GM21526 (cell line): ENCODE measurements around the gene GPR161.
A peak's percentile ranks its signal among the peaks of the same experiment; 100 is the strongest.

Experiments used
- ATAC-seq: cut with Tn5 transposase; IDR thresholded peaks from one replicate; pipeline ENCODE4 v1.9.1; 2021; ENCODE audit warnings: moderate library complexity; ENCODE audit not compliant: unreplicated experiment, low FRiP score

Gene GPR161

DNA sequence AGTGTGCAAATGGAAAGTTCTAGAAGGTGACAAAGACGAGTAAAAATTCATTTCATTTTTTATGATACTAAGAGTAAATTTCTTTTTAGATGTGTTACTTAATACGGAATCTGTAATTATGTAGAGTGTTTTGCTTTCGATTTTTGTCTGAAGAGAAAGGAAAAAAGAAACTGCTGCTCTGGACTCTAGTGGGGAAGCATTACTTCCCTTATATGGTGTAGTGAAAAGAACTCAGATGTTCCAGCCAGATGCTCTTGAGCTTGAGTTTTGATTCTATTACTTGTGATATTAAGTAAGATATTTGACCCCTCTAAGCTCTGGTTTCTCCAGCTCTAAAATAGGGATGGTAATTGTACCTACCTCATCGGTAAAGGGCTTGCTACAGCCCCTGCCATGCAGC is 12.2 kb upstream of the GPR161 start:
- ATAC-seq, result no peak

- no peak for ATAC-seq
Observed at GRCh38 chr1:168146626-168147025, 9.9 kb upstream of the GPR161 start.

GRCh38 chr1:168146160-168146539 is 9.4 kb upstream of the GPR161 start:
- ATAC-seq, result no peak

DNA sequence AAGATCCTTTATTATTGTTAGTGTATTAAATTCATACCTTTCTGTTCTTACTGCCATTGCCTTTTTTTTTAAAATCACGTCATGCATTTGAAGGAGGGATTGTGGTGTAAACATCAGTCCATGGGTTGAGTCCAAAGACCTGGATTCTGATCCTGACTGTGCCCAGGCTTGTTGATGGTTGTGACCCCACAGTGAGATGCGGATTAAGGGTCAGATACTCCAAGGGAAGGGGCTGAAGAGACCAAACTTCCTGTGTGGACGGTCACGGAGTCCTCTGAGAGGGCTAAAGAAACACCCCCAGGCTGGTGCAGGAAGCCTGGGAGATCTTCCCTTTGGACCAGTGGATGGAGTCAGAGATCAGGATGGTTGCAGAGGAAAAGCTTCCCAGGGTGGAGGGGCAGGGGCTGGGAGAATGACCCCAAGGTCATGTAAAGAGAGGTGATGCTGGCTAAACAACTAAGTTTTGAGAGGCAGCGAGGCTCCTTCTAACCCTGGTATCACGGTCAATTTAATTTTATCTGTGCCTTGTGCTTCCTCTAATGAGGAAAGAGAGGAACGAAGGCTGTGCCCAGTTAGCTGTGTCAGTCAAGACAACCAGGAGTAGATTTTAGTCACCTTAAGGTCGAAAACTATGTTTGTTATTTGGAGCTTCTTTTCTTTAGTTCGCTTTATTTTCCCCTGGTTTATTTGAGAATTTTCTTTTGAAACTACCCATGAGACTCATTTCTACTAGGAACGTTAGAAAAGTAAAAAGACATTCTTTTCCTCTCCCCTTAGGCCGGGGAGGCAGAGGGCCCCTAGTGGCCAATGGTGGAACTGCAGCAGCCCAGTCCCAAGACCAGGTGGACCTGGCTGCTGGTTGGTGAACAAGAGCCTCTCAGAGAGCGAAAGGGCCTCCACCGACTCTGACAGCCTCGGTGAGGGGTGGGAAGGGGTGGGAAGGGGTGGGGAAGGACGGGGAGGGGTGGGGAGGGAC is 8.7 kb upstream of the GPR161 start:
- peak; percentile 96 for ATAC-seq

DNA sequence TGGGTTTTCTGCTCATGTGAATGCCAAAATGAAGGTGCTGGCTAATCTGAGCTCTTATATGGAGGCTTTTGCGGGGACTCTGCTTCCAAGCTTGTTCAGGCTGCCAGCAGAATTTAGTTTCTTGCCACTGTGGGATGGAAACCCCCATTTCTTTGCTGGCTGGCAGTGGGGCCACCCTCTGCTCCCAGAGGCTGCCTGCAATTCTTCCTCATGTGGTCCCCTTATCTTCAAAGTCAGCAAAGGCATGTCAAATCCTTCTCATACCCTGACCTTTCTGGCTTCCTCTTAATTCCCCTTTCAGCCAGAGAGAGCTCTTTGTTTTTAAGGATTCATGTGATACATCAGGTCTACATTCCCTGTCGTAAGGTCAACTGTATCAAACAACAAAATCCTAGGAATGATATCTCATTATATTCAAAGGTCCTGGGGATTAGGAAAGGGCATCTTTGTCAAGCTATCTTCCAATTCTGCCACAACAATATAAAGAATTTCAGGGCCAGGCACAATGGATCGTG is 5.2 kb upstream of the GPR161 start:
- ATAC-seq, result no peak

GRCh38 chr1:168139070-168139469 is 2.3 kb upstream of the GPR161 start:
- no peak for ATAC-seq

- no peak for ATAC-seq
Observed at GRCh38 chr1:168138134-168138533, 1.4 kb upstream of the GPR161 start.

DNA sequence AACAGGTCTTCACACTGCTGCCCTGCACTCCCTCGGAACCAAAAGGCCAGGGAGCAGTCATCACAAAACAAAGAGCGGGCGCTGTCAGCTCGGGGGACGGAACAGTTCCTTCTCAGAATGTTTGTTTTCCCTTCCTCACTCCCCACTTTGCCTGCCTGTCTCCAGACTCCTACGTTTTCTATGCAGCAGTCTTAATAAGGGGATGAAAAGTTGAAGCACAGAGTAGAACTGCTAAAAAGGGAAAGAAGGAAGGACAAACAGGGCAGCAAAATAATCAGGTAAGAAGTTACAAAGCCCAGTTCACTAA is 738 bp upstream of the GPR161 start:
- ATAC-seq, result no peak

DNA sequence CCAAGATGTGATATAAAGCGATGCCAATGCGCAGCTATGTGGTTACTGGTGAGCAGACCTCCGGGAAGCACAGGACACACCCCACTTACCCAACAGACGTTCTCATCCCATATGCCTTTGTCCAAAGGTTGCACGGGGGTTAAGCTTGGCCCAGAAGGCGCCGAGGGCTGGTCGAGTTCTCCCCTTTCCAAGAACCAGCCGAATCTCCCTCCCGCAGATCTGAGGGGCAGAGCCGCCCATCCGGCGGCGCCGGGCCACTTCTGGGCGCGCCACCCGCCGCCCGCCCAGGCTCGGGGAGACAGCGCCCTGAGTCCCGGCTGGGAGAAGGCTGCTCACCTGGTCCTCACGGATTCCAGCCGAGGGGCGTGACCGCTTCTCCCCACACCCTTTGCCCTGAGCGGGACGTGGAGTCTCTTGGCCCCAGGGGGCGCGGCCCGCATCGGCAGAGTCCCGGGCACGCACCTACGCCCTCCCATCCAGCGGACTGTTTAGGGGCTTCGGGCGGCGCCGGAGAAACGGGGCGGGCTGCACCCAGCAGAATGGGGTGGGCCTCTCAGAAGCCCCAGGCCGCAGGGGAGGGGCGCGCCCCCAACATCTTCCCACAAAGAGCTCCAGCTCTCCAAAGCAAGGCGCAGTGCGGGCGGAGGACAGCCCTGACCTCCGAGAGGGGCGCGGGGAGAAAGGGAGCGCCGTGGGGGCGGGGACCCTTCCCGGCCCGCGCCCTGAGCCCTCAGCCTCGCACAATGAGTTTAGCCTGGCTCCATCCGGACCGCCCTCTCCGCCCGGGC is 615 bp downstream of the GPR161 start:
- ATAC-seq, result no peak

DNA sequence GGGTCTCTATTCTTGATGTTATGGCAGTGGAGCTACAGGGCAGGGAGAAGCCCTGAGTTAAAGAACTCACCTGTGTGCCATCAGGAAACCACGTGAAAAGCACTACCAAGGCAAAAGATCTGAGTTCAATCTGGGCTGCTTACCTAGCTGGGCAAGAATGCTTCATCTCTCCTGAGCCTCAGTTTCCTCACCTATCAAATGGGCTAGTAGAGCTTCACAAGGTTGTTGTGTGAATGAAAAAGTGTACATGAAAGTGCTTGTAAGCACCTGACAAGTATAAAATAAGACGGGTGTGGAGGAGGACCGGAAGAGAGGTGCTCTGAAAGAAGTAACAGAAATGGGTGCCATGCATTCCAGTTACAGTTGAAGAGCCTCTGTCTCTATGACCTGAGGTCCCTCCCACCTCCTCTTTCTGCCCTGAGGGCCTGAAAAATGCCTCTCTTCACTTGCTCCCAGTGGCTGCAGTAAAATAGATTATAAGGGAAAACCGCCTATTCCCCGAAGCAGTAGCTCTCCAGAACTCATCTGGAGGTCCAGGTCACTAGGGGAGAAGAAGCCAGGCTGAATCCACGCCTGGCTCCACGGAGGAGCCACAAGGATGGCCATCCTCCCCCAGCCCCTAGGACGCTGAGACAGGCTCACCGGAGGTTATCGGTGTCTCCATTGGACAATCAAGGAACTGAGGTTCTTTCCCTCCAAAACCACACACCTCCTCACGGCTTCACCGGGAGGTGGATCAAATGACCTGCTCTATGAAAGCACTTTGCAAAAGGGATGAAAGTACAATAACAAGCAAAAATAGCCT is 1.4 kb downstream of the GPR161 start:
- no peak for ATAC-seq

GRCh38 chr1:168134642-168135041 is 2.1 kb downstream of the GPR161 start:
- ATAC-seq, result no peak

DNA sequence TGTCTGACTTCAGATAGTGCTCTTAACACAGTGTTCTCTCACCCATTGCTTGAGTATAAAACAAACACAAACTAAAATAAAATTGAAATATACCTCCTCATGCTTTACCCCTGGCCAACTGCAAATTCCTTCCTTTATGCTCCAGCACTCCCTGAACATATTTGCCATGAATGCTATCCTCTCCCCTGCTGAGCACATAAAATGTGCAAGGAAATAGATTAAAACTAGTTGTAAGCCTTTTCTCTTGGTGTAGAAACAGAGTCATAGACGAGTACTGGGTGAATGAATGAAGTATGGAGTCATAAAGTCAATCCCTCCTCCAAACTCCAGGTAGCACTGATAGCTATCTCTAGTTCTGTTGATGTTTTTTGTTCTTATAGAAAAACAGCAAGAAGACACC is 2.6 kb downstream of the GPR161 start:
- ATAC-seq, result no peak

GRCh38 chr1:168129933-168130332 is 6.8 kb downstream of the GPR161 start:
- no peak for ATAC-seq

DNA sequence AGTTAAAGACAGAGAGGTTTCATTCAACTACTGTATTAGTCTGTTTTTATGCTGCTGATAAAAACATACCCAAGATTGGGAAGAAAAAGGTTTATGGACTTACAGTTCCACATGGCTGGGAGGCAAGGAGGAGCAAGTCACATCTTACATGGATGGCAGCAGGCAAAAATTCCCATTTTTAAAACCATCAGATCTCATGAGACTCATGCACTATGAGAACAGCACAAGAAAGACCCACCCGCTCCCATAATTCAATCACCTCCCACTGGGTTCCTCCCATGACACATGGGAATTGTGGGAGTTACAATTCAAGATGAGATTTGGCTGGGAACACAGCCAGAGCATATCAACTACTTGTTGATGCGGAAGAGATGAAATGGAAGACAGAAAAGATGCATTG is 9.2 kb downstream of the GPR161 start:
- ATAC-seq, result no peak

DNA sequence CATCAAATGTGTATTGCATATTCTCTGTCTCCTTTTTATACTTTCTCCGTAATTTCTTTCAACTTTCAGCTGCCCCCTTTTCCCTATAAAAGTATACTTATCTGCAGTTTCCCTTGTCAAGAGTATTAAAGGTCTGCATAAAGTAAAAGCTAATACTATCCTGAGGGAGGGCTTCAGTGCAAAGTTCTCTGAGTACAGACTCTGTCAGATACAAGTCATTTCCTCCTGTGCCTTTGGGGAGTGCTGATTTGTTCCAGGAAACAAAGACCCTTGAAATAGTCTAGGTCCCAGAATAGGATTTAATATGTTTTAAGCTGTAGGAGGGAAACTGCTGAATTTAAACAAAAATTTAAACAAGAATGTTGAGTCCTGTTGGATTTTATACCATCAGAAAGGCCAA is 11.7 kb downstream of the GPR161 start:
- no peak for ATAC-seq

DNA sequence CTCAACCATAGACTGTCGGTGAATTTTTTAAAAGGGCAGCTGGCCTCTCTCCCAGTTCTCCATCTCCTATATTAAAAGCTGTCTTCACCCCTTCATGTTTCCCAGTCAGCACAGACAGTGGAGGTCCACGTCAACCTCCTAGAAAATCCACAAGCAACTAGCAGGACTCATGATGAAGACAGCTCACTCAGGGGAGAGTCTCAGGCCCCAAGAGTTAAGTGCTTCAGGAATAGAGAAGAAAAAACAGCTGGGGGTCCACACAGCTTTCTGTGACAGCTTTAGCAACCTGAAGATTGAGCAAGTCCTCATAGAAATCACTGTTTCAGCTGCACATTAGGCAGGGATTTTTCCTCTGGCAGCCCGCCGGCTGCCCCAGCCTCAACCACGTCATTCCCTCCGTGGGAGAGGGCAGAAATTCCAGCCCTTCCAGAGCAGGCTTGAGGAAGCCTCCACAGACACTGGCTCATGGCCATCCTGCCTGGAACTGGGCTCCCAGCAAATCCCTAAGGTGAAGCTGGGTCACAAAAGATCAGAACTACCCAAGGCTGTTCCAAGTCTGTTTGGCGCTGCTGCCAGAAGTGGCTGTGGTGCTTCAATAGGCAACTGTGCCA is 15.2 kb downstream of the GPR161 start:
- no peak for ATAC-seq

DNA sequence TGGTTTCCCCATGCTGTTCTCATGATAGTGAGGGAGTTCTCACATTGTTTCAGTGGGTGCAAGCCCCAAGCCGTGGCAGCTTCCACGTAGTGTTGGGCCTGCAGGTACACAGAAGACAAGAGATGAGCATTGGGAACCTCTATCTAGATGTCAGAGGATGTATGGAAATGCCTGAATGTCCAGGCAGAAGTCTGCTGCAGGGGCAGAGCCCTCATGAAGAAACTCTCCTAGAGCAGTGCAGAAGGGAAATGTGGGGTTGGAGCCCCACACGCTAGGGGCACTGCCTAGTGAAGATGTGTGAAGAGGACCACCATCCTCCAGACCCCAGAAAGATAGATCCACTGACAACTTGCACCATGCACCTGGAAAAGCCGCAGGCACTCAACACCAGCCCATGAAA is 17.0 kb downstream of the GPR161 start:
- ATAC-seq, result no peak

- no peak for ATAC-seq
Observed at GRCh38 chr1:168116327-168116799, 20.4 kb downstream of the GPR161 start.

GRCh38 chr1:168114845-168115244 is 21.9 kb downstream of the GPR161 start:
- no peak for ATAC-seq

- no peak for ATAC-seq
Observed at GRCh38 chr1:168112673-168113305, 23.9 kb downstream of the GPR161 start.
